Measurements from ENCODE around the gene DUSP16.

GRCh38 chr12:12445165-12445881 lies 117.3 kb downstream of the DUSP16 start:
- TF ChIP-seq, protein P1, sequence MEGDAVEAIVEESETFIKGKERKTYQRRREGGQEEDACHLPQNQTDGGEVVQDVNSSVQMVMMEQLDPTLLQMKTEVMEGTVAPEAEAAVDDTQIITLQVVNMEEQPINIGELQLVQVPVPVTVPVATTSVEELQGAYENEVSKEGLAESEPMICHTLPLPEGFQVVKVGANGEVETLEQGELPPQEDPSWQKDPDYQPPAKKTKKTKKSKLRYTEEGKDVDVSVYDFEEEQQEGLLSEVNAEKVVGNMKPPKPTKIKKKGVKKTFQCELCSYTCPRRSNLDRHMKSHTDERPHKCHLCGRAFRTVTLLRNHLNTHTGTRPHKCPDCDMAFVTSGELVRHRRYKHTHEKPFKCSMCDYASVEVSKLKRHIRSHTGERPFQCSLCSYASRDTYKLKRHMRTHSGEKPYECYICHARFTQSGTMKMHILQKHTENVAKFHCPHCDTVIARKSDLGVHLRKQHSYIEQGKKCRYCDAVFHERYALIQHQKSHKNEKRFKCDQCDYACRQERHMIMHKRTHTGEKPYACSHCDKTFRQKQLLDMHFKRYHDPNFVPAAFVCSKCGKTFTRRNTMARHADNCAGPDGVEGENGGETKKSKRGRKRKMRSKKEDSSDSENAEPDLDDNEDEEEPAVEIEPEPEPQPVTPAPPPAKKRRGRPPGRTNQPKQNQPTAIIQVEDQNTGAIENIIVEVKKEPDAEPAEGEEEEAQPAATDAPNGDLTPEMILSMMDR (IDR thresholded peaks at IDR 0.05): no peak
- TF ChIP-seq POLR2A (IDR thresholded peaks at IDR 0.05): no peak
